22Rv1 (cell line): ENCODE data around the gene CTU2.

ENCODE experiments used
- ZFX ChIP-seq: fragments of 450-650 bp; IDR thresholded peaks from 2 replicates; pipeline ENCODE4 v1.6.1; 2017; ENCODE audit warnings: antibody characterized with exemption, borderline replicate concordance
- TF ChIP-seq, protein P1 (sequence below): fragments of 450-650 bp; IDR thresholded peaks from 2 replicates; pipeline ENCODE4 v1.5.1; 2017; ENCODE audit warnings: mild to moderate bottlenecking

DNA sequence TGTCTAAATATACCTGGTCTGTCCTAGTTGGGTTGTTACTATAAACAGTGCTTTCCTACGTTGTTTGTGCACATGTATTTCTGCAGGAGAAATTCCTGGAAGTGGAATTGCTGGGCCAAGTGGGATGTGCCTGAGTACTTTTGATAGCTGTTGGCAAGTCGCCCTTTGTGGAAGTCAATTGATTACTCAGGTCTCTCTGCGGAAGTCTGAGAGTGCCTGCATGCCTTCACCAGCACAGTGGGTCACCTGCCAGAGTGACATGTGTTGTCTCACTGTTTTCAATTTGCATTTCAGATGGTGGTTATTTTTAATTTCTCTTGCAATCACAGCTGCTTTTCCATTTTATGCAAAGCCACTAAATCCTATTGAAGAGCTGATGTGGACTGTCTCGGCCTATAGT is 41.2 kb upstream of the CTU2 start:
- TF ChIP-seq, protein P1, sequence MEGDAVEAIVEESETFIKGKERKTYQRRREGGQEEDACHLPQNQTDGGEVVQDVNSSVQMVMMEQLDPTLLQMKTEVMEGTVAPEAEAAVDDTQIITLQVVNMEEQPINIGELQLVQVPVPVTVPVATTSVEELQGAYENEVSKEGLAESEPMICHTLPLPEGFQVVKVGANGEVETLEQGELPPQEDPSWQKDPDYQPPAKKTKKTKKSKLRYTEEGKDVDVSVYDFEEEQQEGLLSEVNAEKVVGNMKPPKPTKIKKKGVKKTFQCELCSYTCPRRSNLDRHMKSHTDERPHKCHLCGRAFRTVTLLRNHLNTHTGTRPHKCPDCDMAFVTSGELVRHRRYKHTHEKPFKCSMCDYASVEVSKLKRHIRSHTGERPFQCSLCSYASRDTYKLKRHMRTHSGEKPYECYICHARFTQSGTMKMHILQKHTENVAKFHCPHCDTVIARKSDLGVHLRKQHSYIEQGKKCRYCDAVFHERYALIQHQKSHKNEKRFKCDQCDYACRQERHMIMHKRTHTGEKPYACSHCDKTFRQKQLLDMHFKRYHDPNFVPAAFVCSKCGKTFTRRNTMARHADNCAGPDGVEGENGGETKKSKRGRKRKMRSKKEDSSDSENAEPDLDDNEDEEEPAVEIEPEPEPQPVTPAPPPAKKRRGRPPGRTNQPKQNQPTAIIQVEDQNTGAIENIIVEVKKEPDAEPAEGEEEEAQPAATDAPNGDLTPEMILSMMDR, result no peak
- TF ChIP-seq ZFX, result no peak
